H1 (cell line): ENCODE results near the gene LTO1. TPM values are rescaled to one million over a fixed set of nuclear protein-coding genes. Genes with fewer than 3 reads are reported as not detected.

Experiments
- SRF ChIP-seq: IDR thresholded peaks from 2 replicates; pipeline ENCODE4 v1.6.1; 2011; ENCODE audit warnings: mild to moderate bottlenecking, low read depth, low read length, moderate library complexity
- polyA plus RNA-seq, 7 experiments: library from polyadenylated mRNA; depleted of rRNA in 3 of 7; stranded (reverse) in 5 of 7; unstranded in 2 of 7; fragments of >200 nt in 5 of 7; fragments of 200-250 nt in 2 of 7; gene quantifications; 1 replicate in 5 of 7; 2 replicates in 1 of 7; 4 replicates in 1 of 7; pipeline versions ENCODE4 v1.2.1 to v1.2.3, GENCODE V29; 2011 to 2013; ENCODE audit warnings: missing spikeins in 2 of 7, mixed read lengths in 2 of 7
- total RNA-seq: library from RNA; stranded (reverse); fragmentation: NEBNext Ultra II Directional; extraction: Animal tissue kit (Norgen Biotek cat#: 25700); gene quantifications from 2 replicates; pipeline ENCODE4 v1.2.1, GENCODE V29; 2021

The LTO1 gene
- total and polyA plus RNA-seq, 2 of the 8 experiments (the other 6 are each of a cell fraction or from before 2014, with no cell fraction given), result 15.4 to 21.3 TPM

- no peak for TF ChIP-seq SRF
Observed at GRCh38 chr11:69627551-69627950, 47.6 kb downstream of the LTO1 start (continued).
